OCI-LY3 (cell line): ENCODE data around the gene SLC2A4RG.

Source experiments
- H2AFZ ChIP-seq: fragments of 200-600, 300-600 bp; shearing (Covaris generic); 2 replicates; pipeline ENCODE4 v1.6.0; 2014; ENCODE audit warnings: antibody characterized with exemption, low read depth, low read length
- H3K27ac ChIP-seq: fragments of 200-600, 300-600 bp; sonication (generic); 2 replicates; pipeline ENCODE4 v1.5.1; 2014; ENCODE audit warnings: mild to moderate bottlenecking, low read length, moderate library complexity, mixed read lengths
- H3K27me3 ChIP-seq: fragments of 200-600, 300-600 bp; sonication (generic); 2 replicates; pipeline ENCODE4 v1.6.1; 2014; ENCODE audit warnings: low read depth, low read length, mixed read lengths
- H3K36me3 ChIP-seq: fragments of 200-600, 300-600 bp; sonication (generic); replicated peaks from 2 replicates; pipeline ENCODE3; 2014; ENCODE audit warnings: low read depth, low read length, mixed read lengths
- H3K4me1 ChIP-seq: fragments of 300-600, 200-600 bp; sonication (generic); 2 replicates; pipeline ENCODE4 v1.6.1; 2014; ENCODE audit warnings: low read length, mixed read lengths
- H3K4me2 ChIP-seq: fragments of 200-600, 300-600 bp; sonication (generic); 2 replicates; pipeline ENCODE4 v1.6.1; 2014; ENCODE audit warnings: low read length, mixed read lengths
- H3K4me3 ChIP-seq: fragments of 300-600, 200-600 bp; sonication (generic); 2 replicates; pipeline ENCODE4 v1.5.1; 2014; ENCODE audit warnings: antibody characterized with exemption, mild to moderate bottlenecking, low read length, moderate library complexity
- H3K79me2 ChIP-seq: fragments of 300-600, 200-600 bp; shearing (Covaris generic); 2 replicates; pipeline ENCODE4 v1.6.1; 2014; ENCODE audit warnings: mild to moderate bottlenecking, low read length, mixed read lengths
- H3K9ac ChIP-seq: fragments of 300-600, 200-600 bp; shearing (Covaris generic); 2 replicates; pipeline ENCODE4 v1.6.0; 2014; ENCODE audit warnings: mild to moderate bottlenecking, low read length, moderate library complexity
- H3K9me3 ChIP-seq: fragments of 200-600, 300-600 bp; shearing (Covaris generic); 2 replicates; pipeline ENCODE4 v1.6.1; 2014; ENCODE audit warnings: low read length, mixed read lengths; ENCODE audit not compliant: insufficient read depth
- H4K20me1 ChIP-seq: fragments of 200-600, 300-600 bp; sonication (generic); 2 replicates; pipeline ENCODE4 v1.6.1; 2016; ENCODE audit warnings: low read length, mixed read lengths; ENCODE audit not compliant: insufficient read depth
- EZH2phosphoT487 ChIP-seq: fragments of 200-600 bp; shearing (Covaris generic); IDR thresholded peaks from 2 replicates; pipeline ENCODE4 v1.6.1; 2018; ENCODE audit warnings: antibody characterized with exemption, mixed run types, low read depth
- TF ChIP-seq, protein P1 (sequence below): fragments of 200-600, 300-600 bp; sonication (generic); IDR thresholded peaks from 2 replicates; pipeline ENCODE4 v1.5.1; 2014; ENCODE audit warnings: antibody characterized with exemption, low read length, low read depth

Gene SLC2A4RG

GRCh38 chr20:63735859-63736718, 3.5 kb upstream of the SLC2A4RG start, which contains the start of gene LIME1:
Gene LIME1 (plus strand): TSS chr20:63736664. CDS start chr20:63737550, 886 bp downstream.
- TF ChIP-seq EZH2phosphoT487, result no peak
- TF ChIP-seq, protein P1, sequence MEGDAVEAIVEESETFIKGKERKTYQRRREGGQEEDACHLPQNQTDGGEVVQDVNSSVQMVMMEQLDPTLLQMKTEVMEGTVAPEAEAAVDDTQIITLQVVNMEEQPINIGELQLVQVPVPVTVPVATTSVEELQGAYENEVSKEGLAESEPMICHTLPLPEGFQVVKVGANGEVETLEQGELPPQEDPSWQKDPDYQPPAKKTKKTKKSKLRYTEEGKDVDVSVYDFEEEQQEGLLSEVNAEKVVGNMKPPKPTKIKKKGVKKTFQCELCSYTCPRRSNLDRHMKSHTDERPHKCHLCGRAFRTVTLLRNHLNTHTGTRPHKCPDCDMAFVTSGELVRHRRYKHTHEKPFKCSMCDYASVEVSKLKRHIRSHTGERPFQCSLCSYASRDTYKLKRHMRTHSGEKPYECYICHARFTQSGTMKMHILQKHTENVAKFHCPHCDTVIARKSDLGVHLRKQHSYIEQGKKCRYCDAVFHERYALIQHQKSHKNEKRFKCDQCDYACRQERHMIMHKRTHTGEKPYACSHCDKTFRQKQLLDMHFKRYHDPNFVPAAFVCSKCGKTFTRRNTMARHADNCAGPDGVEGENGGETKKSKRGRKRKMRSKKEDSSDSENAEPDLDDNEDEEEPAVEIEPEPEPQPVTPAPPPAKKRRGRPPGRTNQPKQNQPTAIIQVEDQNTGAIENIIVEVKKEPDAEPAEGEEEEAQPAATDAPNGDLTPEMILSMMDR, result no peak; the same call in 1 of the 2 replicates
- Histone ChIP-seq H3K27me3 (no peaks in the 10 kb centered on the region), H3K79me2 (peaks cover 12% of the 10 kb centered on the region), H3K4me1 (peaks cover 47% of the 10 kb centered on the region), H4K20me1 (no peaks in the 10 kb centered on the region), H3K9me3 (no peaks in the 10 kb centered on the region), H3K4me3 (peak within 1 kb of the TSS; percentile 78), H3K9ac (peak within 1 kb of the TSS; percentile 77), H2AFZ (no peak within 1 kb of the TSS), H3K27ac (peak within 1 kb of the TSS; percentile 79), H3K36me3 (peaks cover 18% of the 10 kb centered on the region), H3K4me2 (peak within 1 kb of the TSS; percentile 91)

DNA sequence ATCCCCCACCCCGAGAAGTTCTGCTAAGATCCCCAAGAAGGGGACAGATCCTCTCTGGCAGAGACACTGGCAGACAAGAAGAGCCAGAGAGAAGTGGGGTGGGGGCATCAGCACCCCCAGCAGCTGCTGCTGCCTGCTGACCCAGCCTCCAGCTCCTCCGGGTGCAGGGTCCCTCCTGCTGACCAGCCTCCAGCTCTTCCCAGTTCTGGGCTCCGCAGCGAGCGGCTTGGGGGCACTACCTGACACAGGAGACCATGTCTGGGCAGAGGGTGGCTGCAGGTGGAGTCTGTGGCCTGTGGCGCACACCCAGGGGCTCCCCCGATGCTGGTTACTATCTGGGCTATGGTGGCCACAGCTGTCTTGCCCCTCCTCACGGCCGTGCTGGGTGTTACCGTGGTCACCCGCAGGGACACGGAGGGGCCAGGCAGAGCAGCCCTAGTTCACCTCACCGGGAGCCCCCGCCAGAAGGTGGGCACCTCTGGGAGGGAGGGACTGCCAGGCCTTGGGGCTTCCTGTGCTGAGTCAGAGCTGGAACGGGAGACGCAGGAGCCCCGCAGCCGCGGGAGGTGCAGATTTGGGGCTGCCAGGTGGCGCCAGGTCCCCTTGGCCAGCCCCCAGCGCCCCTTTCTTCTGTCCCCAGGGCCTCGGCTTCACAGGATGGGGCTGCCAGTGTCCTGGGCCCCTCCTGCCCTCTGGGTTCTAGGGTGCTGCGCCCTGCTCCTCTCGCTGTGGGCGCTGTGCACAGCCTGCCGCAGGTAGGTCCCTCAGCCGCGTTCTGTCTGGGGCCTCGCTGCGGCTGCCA, 2.5 kb upstream of the SLC2A4RG start:
- Histone ChIP-seq H3K36me3 (peaks cover 15% of the 10 kb centered on the region), H3K27ac (peak overlapping the region; percentile 79), H3K9ac (peak overlapping the region; percentile 77), H4K20me1 (no peaks in the 10 kb centered on the region), H3K79me2 (peaks cover 2% of the 10 kb centered on the region), H3K4me2 (peak overlapping the region; percentile 91), H3K27me3 (no peaks in the 10 kb centered on the region), H2AFZ (no peak overlapping the region), H3K9me3 (no peaks in the 10 kb centered on the region), H3K4me1 (peaks cover 38% of the 10 kb centered on the region), H3K4me3 (peak overlapping the region; percentile 78)
- no peak for TF ChIP-seq EZH2phosphoT487
- TF ChIP-seq, protein P1, result peak; percentile 14

- Histone ChIP-seq H3K27me3 (no peaks in the 10 kb centered on the region), H2AFZ (no peak overlapping the region), H3K4me1 (peaks cover 36% of the 10 kb centered on the region), H3K4me2 (peak overlapping the region; percentile 91), H3K9ac (peak overlapping the region; percentile 77), H4K20me1 (no peaks in the 10 kb centered on the region), H3K9me3 (no peaks in the 10 kb centered on the region), H3K4me3 (peak overlapping the region; percentile 78), H3K27ac (peak overlapping the region; percentile 79), H3K79me2 (no peaks in the 10 kb centered on the region), H3K36me3 (peaks cover 12% of the 10 kb centered on the region)
- TF ChIP-seq, protein P1, result no peak
- TF ChIP-seq EZH2phosphoT487, result no peak
These were observed 2.0 kb upstream of the SLC2A4RG start for GRCh38 chr20:63737695-63737944.
